ENCODE results near the gene DOCK2.
"Not testable (repeated sequence)": the region's sequence is repeated elsewhere in the genome, so short reads cannot be mapped to it uniquely, and the experiment has no call there.

Gene DOCK2

DNA sequence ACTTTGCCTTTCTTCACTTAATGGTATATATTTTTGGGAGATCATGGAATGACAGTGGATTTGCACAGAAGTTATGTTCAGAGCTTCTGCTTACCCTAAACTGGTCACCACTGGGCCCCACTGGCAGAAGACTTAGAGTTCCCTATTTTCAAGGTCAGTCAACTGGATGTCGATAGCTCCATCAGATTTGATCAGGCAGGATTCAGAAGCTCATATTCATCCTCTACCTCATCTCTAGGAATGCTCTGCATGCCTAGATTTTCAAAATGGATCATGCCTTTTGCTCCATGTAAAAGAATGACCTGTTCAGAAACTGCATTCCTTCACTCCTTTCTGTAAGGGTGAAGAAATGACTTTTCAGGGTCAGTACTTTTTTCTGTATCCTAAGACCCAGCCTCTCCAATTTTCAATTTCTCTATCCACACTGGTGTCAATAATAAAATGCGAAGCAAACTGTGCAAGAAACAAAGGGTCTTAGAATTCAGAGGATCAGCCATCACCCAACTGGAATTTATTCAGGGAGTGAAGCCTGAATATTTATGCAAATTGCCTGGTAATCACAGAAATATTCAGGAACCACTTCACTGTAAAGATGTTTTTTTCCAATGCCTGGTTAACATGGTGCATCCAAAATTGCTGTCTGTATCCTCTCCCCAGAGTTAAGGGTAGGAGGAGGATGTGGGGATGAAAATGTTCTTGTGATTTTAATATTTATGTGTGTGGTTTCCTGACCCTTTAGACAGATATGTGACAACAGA lies 125.4 kb downstream of the DOCK2 start:
- no peak for DNase-seq

DNA sequence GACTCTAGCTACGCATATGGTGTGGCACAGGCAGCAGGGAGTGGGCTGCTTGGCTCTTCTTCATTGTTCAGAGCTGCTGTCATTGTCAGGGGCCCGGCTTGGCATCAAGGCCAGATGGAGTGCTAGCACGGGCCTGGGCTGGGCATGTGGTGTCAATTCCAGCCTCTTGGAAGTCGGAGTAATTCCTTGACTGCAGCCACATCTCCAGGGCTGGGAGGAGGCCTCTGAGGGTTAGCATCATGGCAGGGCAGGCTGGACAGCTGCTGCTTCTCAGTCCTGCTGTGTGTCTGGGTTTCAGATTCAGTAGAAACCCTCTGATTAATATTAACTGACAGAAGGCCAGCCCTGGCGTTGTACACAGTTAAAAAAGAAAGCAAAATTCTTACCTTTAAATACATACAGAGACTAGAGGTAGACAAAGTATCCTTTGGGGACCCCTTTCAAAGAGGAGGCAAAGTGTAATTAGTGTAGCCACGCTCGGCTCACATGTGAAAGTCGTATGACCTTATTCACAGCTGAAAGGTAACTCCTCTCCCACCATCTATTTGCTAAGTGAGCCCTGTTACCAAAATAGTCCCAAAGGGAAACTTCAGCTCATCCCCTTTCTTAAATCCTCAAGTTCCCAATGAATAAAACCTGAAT lies 126.4 kb downstream of the DOCK2 start:
- DNase-seq = no peak

GRCh38 chr5:169764018-169764378 lies 126.9 kb downstream of the DOCK2 start:
- no peak for DNase-seq

GRCh38 chr5:169765176-169765996 lies 128.3 kb downstream of the DOCK2 start:
- no peak for DNase-seq

- not testable (repeated sequence) for DNase-seq
Measured at GRCh38 chr5:169766943-169767342, 129.9 kb downstream of the DOCK2 start.

- DNase-seq = no peak
Measured at GRCh38 chr5:169767938-169768337, 130.9 kb downstream of the DOCK2 start.

DNA sequence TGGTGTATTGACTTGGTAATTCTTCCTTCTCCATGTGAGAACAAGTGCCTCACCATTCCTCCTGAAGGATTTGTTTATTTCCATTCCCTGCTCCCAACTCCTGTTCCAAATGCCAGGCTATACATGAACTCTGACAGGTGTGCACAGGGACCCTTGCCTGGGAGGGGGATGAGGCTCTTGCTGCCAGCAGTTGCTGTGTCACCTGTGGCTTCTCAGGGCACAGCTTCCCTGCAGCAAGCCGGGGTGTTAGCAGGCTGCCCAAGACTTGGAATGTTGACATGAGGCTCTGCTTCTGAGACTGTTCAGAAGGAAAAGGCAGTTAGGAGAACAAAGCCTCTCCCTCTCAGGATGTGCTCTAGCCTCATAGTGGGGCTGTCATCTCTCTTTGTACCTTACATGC lies 131.3 kb downstream of the DOCK2 start:
- no peak for DNase-seq

- DNase-seq = no peak
Measured at GRCh38 chr5:169770109-169770508, 133.0 kb downstream of the DOCK2 start.

DNA sequence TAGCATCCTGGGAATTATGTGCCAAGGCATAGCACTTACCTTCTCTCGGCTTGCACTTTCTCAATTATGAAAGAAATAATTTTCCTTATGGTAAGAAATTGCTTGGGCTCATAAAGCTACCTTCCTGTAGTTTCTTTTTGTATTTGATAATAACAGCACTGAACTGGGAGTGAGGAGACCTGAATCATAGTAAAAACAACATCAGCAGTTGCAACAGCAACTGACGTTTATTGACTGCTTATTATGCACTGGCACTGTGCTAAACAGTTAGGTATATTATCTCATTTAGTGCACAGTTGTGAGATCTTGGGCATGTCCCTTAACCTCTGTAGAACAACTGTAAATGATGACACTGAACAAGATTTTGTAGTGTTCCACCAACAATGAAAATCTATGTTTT lies 135.2 kb downstream of the DOCK2 start:
- DNase-seq = no peak

DNA sequence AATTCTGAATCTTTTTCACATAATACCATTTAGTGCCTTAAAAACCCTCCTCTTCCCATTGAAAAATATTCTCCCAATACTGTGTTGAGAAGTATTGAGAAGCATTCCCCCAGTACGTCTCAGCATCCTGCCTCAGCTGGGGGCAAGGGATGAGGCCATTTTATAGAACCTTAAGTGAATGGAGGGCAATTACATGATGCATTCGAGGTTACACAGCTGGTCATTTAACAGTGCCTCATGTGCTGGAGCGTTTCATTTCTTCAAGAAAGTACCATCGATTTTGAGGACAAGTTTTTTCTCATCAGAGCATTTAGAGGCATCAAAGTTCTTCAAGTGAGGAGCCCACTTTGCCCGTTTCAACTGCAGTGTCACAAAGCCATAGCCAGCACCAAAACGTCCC lies 135.6 kb downstream of the DOCK2 start:
- DNase-seq = no peak

- DNase-seq = no peak
Measured at GRCh38 chr5:169777159-169777558, 140.1 kb downstream of the DOCK2 start.

GRCh38 chr5:169778622-169779596 lies 141.8 kb downstream of the DOCK2 start:
- no peak for DNase-seq

- DNase-seq = no peak
Measured at GRCh38 chr5:169781420-169782345, 144.6 kb downstream of the DOCK2 start.

GRCh38 chr5:169785771-169786618 lies 148.9 kb downstream of the DOCK2 start:
- DNase-seq = no peak

DNA sequence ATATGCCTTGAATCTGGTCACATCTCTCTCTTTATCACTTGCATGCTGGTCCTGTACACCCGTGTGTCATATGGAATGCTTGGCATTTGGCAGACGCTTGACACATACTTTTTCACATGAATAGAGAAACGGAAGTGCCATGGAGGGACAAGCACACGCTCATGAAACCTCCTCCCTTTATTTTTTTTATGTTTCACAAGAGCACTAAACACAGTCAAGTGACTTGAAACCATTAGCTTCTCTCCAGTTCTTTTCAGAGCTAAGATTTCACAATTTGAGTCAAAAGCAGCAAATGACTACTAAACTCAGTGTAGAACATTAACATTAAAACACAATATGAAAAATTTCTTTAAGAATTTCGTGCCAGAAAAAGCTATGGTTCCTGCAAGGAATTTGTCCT lies 151.1 kb downstream of the DOCK2 start:
- no peak for DNase-seq

GRCh38 chr5:169789417-169789940 lies 152.4 kb downstream of the DOCK2 start:
- no peak for DNase-seq

DNA sequence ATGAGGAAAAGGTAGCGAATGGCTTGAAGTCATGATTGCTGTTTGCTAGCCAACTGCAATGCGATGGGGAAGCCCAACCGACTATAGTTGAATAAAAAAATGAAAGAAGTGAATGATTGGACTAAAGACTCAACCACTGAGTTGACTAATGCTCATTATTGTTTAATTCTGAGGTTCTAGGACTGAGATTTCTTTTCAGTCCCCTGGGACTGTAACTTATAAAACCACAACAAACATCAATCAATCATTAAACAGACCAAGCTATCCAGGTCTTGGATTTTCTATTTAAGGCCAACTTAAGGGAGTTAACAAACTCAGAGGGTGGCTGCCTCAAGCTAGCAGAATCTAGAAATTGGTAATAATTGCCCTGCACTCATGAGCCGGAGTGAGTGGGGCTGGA lies 154.2 kb downstream of the DOCK2 start:
- no peak for DNase-seq

DNA sequence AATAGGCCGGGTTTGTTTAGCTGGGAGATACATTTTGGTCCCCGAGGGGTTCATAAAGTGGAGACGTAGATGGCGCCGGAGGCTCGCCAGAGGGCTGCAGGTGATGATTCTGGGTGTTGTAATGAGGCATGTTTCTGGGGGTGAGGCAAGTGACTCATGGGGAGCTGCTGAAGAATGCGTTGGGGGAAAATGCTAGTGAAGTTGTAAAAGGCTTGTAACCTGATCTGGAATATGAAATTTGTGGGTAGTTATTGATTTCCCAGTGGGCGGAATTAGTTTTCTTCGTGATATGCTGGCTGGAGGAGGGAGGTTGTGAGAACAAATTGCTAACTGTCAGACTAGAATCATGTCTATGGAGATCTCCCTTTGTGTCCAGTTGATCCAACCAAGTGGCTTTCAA lies 158.3 kb downstream of the DOCK2 start:
- DNase-seq = no peak

GRCh38 chr5:169796731-169797130 lies 159.7 kb downstream of the DOCK2 start:
- DNase-seq = no peak

- DNase-seq = no peak
Measured at GRCh38 chr5:169797577-169797976, 160.5 kb downstream of the DOCK2 start.
